Activated CD4-positive, alpha-beta memory T cell treated with anti-CD3 and anti-CD28 coated beads, Interleukin-2, amount 10 ng/mL, durations not matched to agents 7 days and 5 days (primary cell): ENCODE results near the gene SELENOO. TPM values are rescaled to one million over a fixed set of nuclear protein-coding genes. Genes with fewer than 3 reads are reported as not detected.

Experiments used
- total RNA-seq, 2 experiments: library from RNA; stranded (reverse); gene quantifications; one replicate each; pipeline ENCODE4 v1.2.3, GENCODE V29; 2021

The SELENOO gene
- total RNA-seq, 2 experiments from 2014 or later = 21.5 TPM

Other genes starting within 250 kb of the SELENOO start
- gene PIM3, start 240.2 kb upstream of the SELENOO start, total RNA-seq = 10 to 100 TPM; 60.1 to 62.3 TPM
- not detected for gene IL17REL, start 188.2 kb upstream of the SELENOO start, total RNA-seq
- not detected for gene TTLL8, start 142.7 kb upstream of the SELENOO start, total RNA-seq
- gene MLC1, start 115.6 kb upstream of the SELENOO start, total RNA-seq = under 1 TPM; 0.30 to 0.50 TPM
- not detected for gene MOV10L1, start 111.0 kb upstream of the SELENOO start, total RNA-seq
- gene PANX2, start 30.3 kb upstream of the SELENOO start, total RNA-seq = under 1 TPM; 0.83 to 0.88 TPM
- 100 to 1,000 TPM; 136 to 138 TPM for gene TRABD, start 15.1 kb upstream of the SELENOO start, total RNA-seq
- 10 to 100 TPM; 50.6 to 53.9 TPM for gene TUBGCP6, start 44.0 kb downstream of the SELENOO start, total RNA-seq
- gene HDAC10, start 50.3 kb downstream of the SELENOO start, total RNA-seq = 10 to 100 TPM; 83.7 to 90.0 TPM
- gene MAPK12, start 60.7 kb downstream of the SELENOO start, total RNA-seq = 1 to 10 TPM; 4.8 to 5.8 TPM
- gene MAPK11, start 69.4 kb downstream of the SELENOO start, total RNA-seq = 10 to 100 TPM; 13.4 to 14.2 TPM
- 10 to 100 TPM; 21.5 to 23.5 TPM for gene PLXNB2, start 106.6 kb downstream of the SELENOO start, total RNA-seq
- gene DENND6B, start 126.0 kb downstream of the SELENOO start, total RNA-seq = 1 to 10 TPM; 5.0 to 5.6 TPM
- gene PPP6R2, start 142.3 kb downstream of the SELENOO start, total RNA-seq = 10 to 100 TPM; 56.5 to 58.9 TPM